ENCODE data around the gene CHCHD6.

The CHCHD6 gene

GRCh38 chr3:126921085-126921824 lies 217.2 kb downstream of the CHCHD6 start:
- FAIRE-seq: no peak
- DNase-seq (ENCODE audit: insufficient read length, low spot score): no peak
- TF ChIP-seq POLR2A (IDR thresholded peaks at IDR 0.05; ENCODE audit: low read depth, low read length): no peak

GRCh38 chr3:126922466-126922865 lies 218.4 kb downstream of the CHCHD6 start:
- DNase-seq (ENCODE audit: insufficient read length, low spot score): no peak
- no peak for FAIRE-seq
- TF ChIP-seq POLR2A (IDR thresholded peaks at IDR 0.05; ENCODE audit: low read depth, low read length): no peak

- no peak for TF ChIP-seq POLR2A (IDR thresholded peaks at IDR 0.05; ENCODE audit: low read depth, low read length)
- FAIRE-seq (no peak), DNase-seq (ENCODE audit: insufficient read length, low spot score) (no peak)
Observed at GRCh38 chr3:126923423-126923822, 219.4 kb downstream of the CHCHD6 start.

- DNase-seq (ENCODE audit: insufficient read length, low spot score): no peak
- FAIRE-seq: no peak
Observed at GRCh38 chr3:126923895-126924294, 219.9 kb downstream of the CHCHD6 start.

GRCh38 chr3:126924458-126924857 lies 220.4 kb downstream of the CHCHD6 start:
- TF ChIP-seq POLR2A (IDR thresholded peaks at IDR 0.05; ENCODE audit: low read depth, low read length): no peak
- DNase-seq (ENCODE audit: insufficient read length, low spot score) (no peak), FAIRE-seq (no peak)

More at GRCh38 chr3:126923895-126924294, 219.9 kb downstream of the CHCHD6 start:
- TF ChIP-seq POLR2A (IDR thresholded peaks at IDR 0.05; ENCODE audit: low read depth, low read length): no peak

- DNase-seq (ENCODE audit: insufficient read length, low spot score) (no peak), FAIRE-seq (no peak)
- no peak for TF ChIP-seq POLR2A (IDR thresholded peaks at IDR 0.05; ENCODE audit: low read depth, low read length)
Observed at GRCh38 chr3:126925411-126926171, 221.6 kb downstream of the CHCHD6 start.

- no peak for TF ChIP-seq POLR2A (IDR thresholded peaks at IDR 0.05; ENCODE audit: low read depth, low read length)
- FAIRE-seq: peak; percentile 72
Observed at GRCh38 chr3:126926684-126927400, 222.8 kb downstream of the CHCHD6 start.

GRCh38 chr3:126927401-126927750 lies 223.3 kb downstream of the CHCHD6 start:
- FAIRE-seq: no peak
- no peak for TF ChIP-seq POLR2A (IDR thresholded peaks at IDR 0.05; ENCODE audit: low read depth, low read length)
- no peak for DNase-seq (ENCODE audit: insufficient read length, low spot score)

More at GRCh38 chr3:126926684-126927400, 222.8 kb downstream of the CHCHD6 start:
- DNase-seq (ENCODE audit: insufficient read length, low spot score): peak; percentile 82

- FAIRE-seq: no peak
- no peak for DNase-seq (ENCODE audit: insufficient read length, low spot score)
Observed at GRCh38 chr3:126927846-126928245, 223.8 kb downstream of the CHCHD6 start.

GRCh38 chr3:126928921-126929474 lies 225.0 kb downstream of the CHCHD6 start:
- DNase-seq (ENCODE audit: insufficient read length, low spot score) (no peak), FAIRE-seq (no peak)
- TF ChIP-seq POLR2A (IDR thresholded peaks at IDR 0.05; ENCODE audit: low read depth, low read length): no peak

More at GRCh38 chr3:126927846-126928245, 223.8 kb downstream of the CHCHD6 start:
- TF ChIP-seq POLR2A (IDR thresholded peaks at IDR 0.05; ENCODE audit: low read depth, low read length): no peak

GRCh38 chr3:126930936-126931600 lies 227.0 kb downstream of the CHCHD6 start:
- TF ChIP-seq POLR2A (IDR thresholded peaks at IDR 0.05; ENCODE audit: low read depth, low read length): no peak
- DNase-seq (ENCODE audit: insufficient read length, low spot score) (no peak), FAIRE-seq (no peak)

- DNase-seq (ENCODE audit: insufficient read length, low spot score) (no peak), FAIRE-seq (no peak)
- no peak for TF ChIP-seq POLR2A (IDR thresholded peaks at IDR 0.05; ENCODE audit: low read depth, low read length)
Observed at GRCh38 chr3:126931806-126932187, 227.8 kb downstream of the CHCHD6 start.

GRCh38 chr3:126932188-126932931 lies 228.3 kb downstream of the CHCHD6 start:
- FAIRE-seq (no peak), DNase-seq (ENCODE audit: insufficient read length, low spot score) (no peak)
- no peak for TF ChIP-seq POLR2A (IDR thresholded peaks at IDR 0.05; ENCODE audit: low read depth, low read length)

Data from H54 (cell line).